ENCODE measurements around the gene ANKRD12. TPM values are rescaled to one million over a fixed set of nuclear protein-coding genes. Genes with fewer than 3 reads are reported as not detected.

ANKRD12 gene
- total RNA-seq, 1 donor from 2014 or later, result 11.4 TPM

DNA sequence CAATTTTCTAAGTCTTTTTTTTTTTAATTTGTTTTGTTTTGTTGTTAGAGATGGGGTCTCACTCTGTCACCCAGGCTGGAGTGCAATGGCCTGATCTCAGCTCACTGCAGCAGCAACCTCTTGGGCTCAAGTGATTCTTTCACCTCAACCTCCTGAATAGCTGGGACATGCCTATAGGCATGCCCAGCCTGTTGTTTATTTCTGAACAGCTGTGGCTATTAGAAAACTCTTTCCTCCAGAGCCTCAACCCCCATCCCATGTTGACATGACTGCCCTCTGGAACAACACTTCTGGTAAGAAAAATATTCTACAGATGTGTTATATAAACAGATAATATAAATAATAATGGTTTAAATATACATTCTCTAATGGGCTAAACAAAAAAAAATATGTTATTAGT lies 153.6 kb downstream of the ANKRD12 start:
- intact Hi-C loops (cut with DNase I), result no loop called here
- no peaks in the 10 kb centered on the region for H3K4me1 ChIP-seq
- H3K27ac ChIP-seq, result no peak overlapping the region
- no peak for DNase-seq (ENCODE audit: low spot score in 2 of 2)
- H3K27me3 ChIP-seq, result no peaks in the 10 kb centered on the region
- H3K4me3 ChIP-seq, result no peak overlapping the region
- TF ChIP-seq, protein P1, sequence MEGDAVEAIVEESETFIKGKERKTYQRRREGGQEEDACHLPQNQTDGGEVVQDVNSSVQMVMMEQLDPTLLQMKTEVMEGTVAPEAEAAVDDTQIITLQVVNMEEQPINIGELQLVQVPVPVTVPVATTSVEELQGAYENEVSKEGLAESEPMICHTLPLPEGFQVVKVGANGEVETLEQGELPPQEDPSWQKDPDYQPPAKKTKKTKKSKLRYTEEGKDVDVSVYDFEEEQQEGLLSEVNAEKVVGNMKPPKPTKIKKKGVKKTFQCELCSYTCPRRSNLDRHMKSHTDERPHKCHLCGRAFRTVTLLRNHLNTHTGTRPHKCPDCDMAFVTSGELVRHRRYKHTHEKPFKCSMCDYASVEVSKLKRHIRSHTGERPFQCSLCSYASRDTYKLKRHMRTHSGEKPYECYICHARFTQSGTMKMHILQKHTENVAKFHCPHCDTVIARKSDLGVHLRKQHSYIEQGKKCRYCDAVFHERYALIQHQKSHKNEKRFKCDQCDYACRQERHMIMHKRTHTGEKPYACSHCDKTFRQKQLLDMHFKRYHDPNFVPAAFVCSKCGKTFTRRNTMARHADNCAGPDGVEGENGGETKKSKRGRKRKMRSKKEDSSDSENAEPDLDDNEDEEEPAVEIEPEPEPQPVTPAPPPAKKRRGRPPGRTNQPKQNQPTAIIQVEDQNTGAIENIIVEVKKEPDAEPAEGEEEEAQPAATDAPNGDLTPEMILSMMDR (IDR thresholded peaks at IDR 0.05), result no peak
- no peaks in the 10 kb centered on the region for H3K36me3 ChIP-seq
- H3K9me3 ChIP-seq, result peaks cover 0 to 14% of the 10 kb centered on the region in 2 donors

DNA sequence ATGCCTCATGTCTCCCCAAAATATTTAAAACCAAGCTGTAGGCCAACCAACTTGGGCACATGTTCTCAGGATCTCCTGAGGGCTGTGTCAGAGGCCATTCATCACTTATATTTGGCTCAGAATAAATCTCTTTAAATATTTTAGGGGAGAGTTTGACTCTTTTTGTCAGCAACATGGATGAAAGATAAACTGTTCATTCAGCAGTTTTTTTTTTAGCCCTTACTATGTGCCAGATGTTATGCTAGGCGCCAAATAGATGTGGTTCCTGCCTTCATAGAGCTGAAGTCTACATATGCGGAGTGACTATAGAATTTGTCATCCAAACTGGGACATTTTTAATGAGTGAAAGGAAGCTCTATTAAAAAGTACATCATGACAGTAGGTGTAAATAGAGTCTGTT lies 155.5 kb downstream of the ANKRD12 start:
- no peak overlapping the region for H3K4me3 ChIP-seq
- TF ChIP-seq, protein P1 (IDR thresholded peaks at IDR 0.05), result no peak
- intact Hi-C loops (cut with DNase I), result no loop called here
- H3K9me3 ChIP-seq, result peaks cover 0 to 19% of the 10 kb centered on the region in 2 donors
- no peaks in the 10 kb centered on the region for H3K4me1 ChIP-seq
- H3K27me3 ChIP-seq, result no peaks in the 10 kb centered on the region
- H3K27ac ChIP-seq, result no peak overlapping the region
- H3K36me3 ChIP-seq, result no peaks in the 10 kb centered on the region
- no peak for DNase-seq (ENCODE audit: low spot score in 2 of 2)

GRCh38 chr18:9293948-9294347 lies 157.4 kb downstream of the ANKRD12 start:
- TF ChIP-seq, protein P1 (IDR thresholded peaks at IDR 0.05), result no peak
- Histone ChIP-seq H3K4me3 (no peak overlapping the region), H3K4me1 (no peaks in the 10 kb centered on the region), H3K36me3 (no peaks in the 10 kb centered on the region), H3K9me3 (peaks cover 0 to 19% of the 10 kb centered on the region in 2 donors), H3K27ac (no peak overlapping the region), H3K27me3 (no peaks in the 10 kb centered on the region)
- intact Hi-C loops (cut with DNase I), result no loop called here
- DNase-seq (ENCODE audit: low spot score in 2 of 2), result no peak

- peaks cover 0 to 19% of the 10 kb centered on the region in 2 donors for H3K9me3 ChIP-seq
- no peaks in the 10 kb centered on the region for H3K4me1 ChIP-seq
- TF ChIP-seq, protein P1 (IDR thresholded peaks at IDR 0.05), result no peak
- no peak overlapping the region for H3K4me3 ChIP-seq
- no peak for DNase-seq (ENCODE audit: low spot score in 2 of 2)
- no peak overlapping the region for H3K27ac ChIP-seq
- intact Hi-C loops (cut with DNase I), result no loop called here
- no peaks in the 10 kb centered on the region for H3K27me3 ChIP-seq
- H3K36me3 ChIP-seq, result no peaks in the 10 kb centered on the region
Measured at GRCh38 chr18:9296233-9297006, 159.8 kb downstream of the ANKRD12 start.

DNA sequence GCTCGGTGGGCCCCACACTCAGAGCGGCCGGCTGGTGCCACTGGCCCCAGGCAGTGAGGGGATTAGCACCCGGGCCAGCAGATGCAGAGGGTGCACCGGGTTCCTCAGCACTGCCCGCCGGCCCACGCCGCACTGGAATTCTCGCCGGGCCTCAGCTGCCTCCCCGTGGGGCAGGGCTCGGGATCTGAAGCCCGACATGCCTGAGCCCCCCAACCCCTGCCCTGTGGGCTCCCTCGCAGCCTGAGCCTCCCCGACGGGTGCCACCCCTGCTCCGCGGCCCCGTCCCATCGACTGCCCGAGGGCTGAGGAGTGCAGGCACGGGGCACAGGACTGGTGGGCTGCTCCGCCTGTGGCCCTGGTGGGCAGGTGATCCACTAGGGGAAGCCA lies 160.4 kb downstream of the ANKRD12 start:
- no peaks in the 10 kb centered on the region for H3K4me1 ChIP-seq
- H3K27ac ChIP-seq, result no peak overlapping the region
- intact Hi-C loops (cut with DNase I), result no loop called here
- H3K27me3 ChIP-seq, result no peaks in the 10 kb centered on the region
- no peaks in the 10 kb centered on the region for H3K36me3 ChIP-seq
- TF ChIP-seq, protein P1 (IDR thresholded peaks at IDR 0.05), result no peak
- DNase-seq (ENCODE audit: low spot score in 2 of 2), result no peak
- H3K4me3 ChIP-seq, result no peak overlapping the region
- H3K9me3 ChIP-seq, result peaks cover 0 to 19% of the 10 kb centered on the region in 2 donors

Data from ascending aorta (tissue), 2 donors.